Stomach smooth muscle (tissue), 2 donors: ENCODE measurements around the gene ELOB.

ENCODE experiments used
- H3K27ac ChIP-seq: one replicate; pipeline ENCODE4 v1.7.0; 2013; ENCODE audit warnings: mild to moderate bottlenecking, low read length, inconsistent platforms
- H3K27me3 ChIP-seq, 2 donors: one replicate each; pipeline ENCODE4 v1.7.0; 2013; ENCODE audit warnings: low read length in 2 of 2; ENCODE audit not compliant: insufficient read depth in 2 of 2, control insufficient read depth in 1 of 2
- H3K36me3 ChIP-seq, 2 donors: one replicate each; pipeline ENCODE4 v1.7.0; 2013; ENCODE audit warnings: low read length in 2 of 2; ENCODE audit not compliant: control insufficient read depth in 2 of 2, insufficient read depth in 2 of 2
- H3K4me1 ChIP-seq: one replicate; pipeline ENCODE4 v1.7.0; 2013; ENCODE audit warnings: low read length; ENCODE audit not compliant: control insufficient read depth, insufficient read depth
- H3K4me3 ChIP-seq, 2 donors: one replicate each; pipeline ENCODE4 v1.7.0; 2013; ENCODE audit warnings: low read length in 2 of 2
- H3K9ac ChIP-seq, 2 donors: one replicate each; pipeline ENCODE4 v1.7.0; 2013; ENCODE audit warnings: low read length in 2 of 2, mild to moderate bottlenecking in 1 of 2
- H3K9me3 ChIP-seq, 2 donors: one replicate each; pipeline ENCODE4 v1.7.0; 2013; ENCODE audit warnings: low read length in 2 of 2; ENCODE audit not compliant: control insufficient read depth in 2 of 2
- donor health status: healthy.
- donor health status: Pancreatic carcinoma.

The ELOB gene

GRCh38 chr16:2774161-2774891 is 2.8 kb downstream of the ELOB start:
- H3K4me1 ChIP-seq, result peaks cover 38% of the 10 kb centered on the region
- H3K9me3 ChIP-seq, result no peaks in the 10 kb centered on the region
- H3K27ac ChIP-seq, result peak overlapping the region; percentile 6
- H3K9ac ChIP-seq, result no peak overlapping the region
- no peaks in the 10 kb centered on the region for H3K27me3 ChIP-seq
- H3K4me3 ChIP-seq, result no peak overlapping the region
- H3K36me3 ChIP-seq, result peaks cover 39% of the 10 kb centered on the region in 2 donors

- Histone ChIP-seq H3K4me3 (no peak overlapping the region), H3K27me3 (no peaks in the 10 kb centered on the region), H3K9ac (no peak overlapping the region), H3K27ac (no peak overlapping the region), H3K9me3 (no peaks in the 10 kb centered on the region), H3K36me3 (peaks cover 47 to 48% of the 10 kb centered on the region in 2 donors), H3K4me1 (peaks cover 36% of the 10 kb centered on the region)
These were observed 3.7 kb downstream of the ELOB start for GRCh38 chr16:2773188-2773968.

- no peak overlapping the region for H3K27ac ChIP-seq
- no peak overlapping the region for H3K4me3 ChIP-seq
- no peak overlapping the region for H3K9ac ChIP-seq
- H3K36me3 ChIP-seq, result peaks cover 63 to 64% of the 10 kb centered on the region in 2 donors
- H3K9me3 ChIP-seq, result no peaks in the 10 kb centered on the region
- no peaks in the 10 kb centered on the region for H3K27me3 ChIP-seq
- peaks cover 32% of the 10 kb centered on the region for H3K4me1 ChIP-seq
These were observed 5.3 kb downstream of the ELOB start for GRCh38 chr16:2771496-2772402.

DNA sequence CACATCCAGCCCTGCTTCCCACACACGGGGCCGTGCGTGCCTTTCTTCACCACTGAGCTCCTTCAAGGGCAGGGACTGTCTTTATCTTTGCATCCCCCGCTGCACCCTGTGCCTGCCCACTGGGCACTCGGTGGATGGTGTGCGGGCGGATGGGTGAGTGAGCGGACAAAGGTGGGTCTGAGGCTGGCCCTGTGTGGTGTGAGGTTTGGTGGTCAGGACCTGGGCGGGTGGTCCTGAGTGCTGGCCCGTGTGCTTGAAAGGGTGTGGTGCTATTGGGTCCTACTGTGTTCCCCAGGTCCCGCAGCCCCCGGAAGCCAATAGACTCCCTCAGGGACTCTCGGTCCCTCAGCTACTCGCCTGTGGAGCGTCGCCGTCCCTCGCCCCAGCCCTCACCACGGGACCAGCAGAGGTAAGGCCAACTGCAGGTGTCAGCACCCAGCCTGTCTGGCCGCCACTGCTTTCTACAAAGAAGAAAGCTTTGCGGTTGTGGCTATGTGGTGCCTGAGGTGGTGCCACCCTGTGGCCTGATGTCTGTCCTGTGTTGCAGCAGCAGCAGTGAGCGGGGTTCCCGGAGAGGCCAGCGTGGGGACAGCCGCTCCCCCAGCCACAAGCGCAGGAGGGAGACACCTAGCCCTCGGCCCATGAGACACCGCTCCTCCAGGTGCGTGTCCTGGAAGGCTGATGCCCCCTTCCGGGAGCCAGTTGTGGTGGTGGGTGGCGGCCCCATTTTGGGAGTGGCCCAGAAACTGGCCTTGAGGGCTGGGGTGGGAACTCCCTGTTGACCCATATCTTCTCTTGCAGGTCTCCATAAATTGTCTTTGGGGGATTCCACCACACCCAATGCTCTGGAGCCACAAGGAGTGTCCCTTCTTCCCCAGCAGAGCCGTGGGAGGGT is 6.8 kb downstream of the ELOB start:
- Histone ChIP-seq H3K27ac (no peak overlapping the region), H3K4me1 (peaks cover 20% of the 10 kb centered on the region), H3K4me3 (no peak overlapping the region), H3K36me3 (peaks cover 75 to 76% of the 10 kb centered on the region in 2 donors), H3K27me3 (no peaks in the 10 kb centered on the region), H3K9me3 (no peaks in the 10 kb centered on the region), H3K9ac (no peak overlapping the region)

GRCh38 chr16:2769675-2770056 is 7.4 kb downstream of the ELOB start:
- Histone ChIP-seq H3K27me3 (no peaks in the 10 kb centered on the region), H3K27ac (no peak overlapping the region), H3K4me3 (no peak overlapping the region), H3K4me1 (peaks cover 20% of the 10 kb centered on the region), H3K9ac (no peak overlapping the region), H3K36me3 (peaks cover 74 to 80% of the 10 kb centered on the region in 2 donors), H3K9me3 (no peaks in the 10 kb centered on the region)

DNA sequence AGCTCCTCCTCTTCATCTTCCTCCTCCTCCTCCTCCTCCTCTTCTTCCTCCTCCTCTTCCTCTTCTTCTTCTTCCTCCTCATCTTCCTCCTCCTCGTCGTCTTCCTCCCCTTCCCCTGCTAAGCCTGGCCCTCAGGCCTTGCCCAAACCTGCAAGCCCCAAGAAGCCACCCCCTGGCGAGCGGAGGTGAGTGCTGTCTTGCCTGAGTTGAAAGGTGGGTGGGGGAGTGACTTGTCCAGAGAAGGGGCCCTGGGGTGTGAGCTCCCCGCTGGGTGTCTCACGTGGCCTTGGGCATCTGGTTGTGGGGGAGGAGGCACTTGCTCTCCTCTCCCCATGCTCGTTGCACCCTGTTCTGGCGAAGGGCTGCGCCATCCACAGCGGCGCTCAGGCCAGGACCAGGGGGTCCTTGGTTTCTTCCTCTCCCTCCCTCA is 8.0 kb downstream of the ELOB start:
- no peak overlapping the region for H3K9ac ChIP-seq
- no peak overlapping the region for H3K27ac ChIP-seq
- no peak overlapping the region for H3K4me3 ChIP-seq
- no peaks in the 10 kb centered on the region for H3K27me3 ChIP-seq
- no peaks in the 10 kb centered on the region for H3K9me3 ChIP-seq
- peaks cover 80 to 82% of the 10 kb centered on the region in 2 donors for H3K36me3 ChIP-seq
- H3K4me1 ChIP-seq, result peaks cover 20% of the 10 kb centered on the region

GRCh38 chr16:2768403-2769089 is 8.5 kb downstream of the ELOB start:
- Histone ChIP-seq H3K4me3 (no peak overlapping the region), H3K27ac (no peak overlapping the region), H3K9me3 (no peaks in the 10 kb centered on the region), H3K27me3 (no peaks in the 10 kb centered on the region), H3K9ac (no peak overlapping the region), H3K4me1 (peaks cover 20% of the 10 kb centered on the region), H3K36me3 (peaks cover 85 to 87% of the 10 kb centered on the region in 2 donors)

DNA sequence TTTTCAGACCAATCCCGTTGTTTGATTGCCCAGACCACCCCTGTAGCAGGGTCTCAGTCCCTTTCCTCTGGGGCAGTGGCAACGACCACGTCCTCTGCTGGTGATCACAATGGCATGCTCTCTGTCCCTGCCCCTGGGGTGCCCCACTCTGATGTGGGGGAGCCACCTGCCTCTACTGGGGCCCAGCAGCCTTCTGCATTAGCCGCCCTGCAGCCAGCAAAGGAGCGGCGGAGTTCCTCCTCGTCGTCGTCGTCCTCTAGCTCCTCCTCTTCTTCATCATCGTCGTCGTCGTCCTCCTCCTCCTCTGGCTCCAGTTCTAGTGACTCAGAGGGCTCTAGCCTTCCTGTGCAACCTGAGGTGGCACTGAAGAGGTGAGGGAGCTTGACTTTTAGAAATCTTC is 9.2 kb downstream of the ELOB start:
- H3K9me3 ChIP-seq, result no peaks in the 10 kb centered on the region

DNA sequence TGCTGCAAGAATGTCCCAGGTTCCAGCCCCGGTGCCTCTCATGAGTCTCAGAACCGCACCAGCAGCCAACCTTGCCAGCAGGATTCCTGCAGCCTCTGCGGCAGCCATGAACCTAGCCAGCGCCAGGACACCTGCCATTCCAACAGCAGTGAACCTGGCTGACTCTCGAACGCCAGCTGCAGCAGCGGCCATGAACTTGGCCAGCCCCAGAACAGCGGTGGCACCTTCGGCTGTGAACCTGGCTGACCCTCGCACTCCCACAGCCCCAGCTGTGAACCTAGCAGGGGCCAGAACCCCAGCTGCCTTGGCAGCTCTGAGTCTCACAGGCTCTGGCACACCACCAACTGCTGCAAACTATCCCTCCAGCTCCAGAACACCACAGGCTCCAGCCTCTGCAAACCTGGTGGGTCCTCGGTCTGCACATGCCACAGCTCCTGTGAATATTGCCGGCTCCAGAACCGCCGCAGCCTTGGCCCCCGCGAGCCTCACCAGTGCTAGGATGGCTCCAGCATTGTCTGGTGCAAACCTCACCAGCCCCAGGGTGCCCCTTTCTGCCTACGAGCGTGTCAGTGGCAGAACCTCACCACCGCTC is 9.8 kb downstream of the ELOB start:
- Histone ChIP-seq H3K36me3 (peaks cover 91 to 94% of the 10 kb centered on the region in 2 donors), H3K9me3 (no peaks in the 10 kb centered on the region), H3K4me3 (no peak overlapping the region), H3K4me1 (peaks cover 19% of the 10 kb centered on the region), H3K27ac (no peak overlapping the region), H3K27me3 (no peaks in the 10 kb centered on the region), H3K9ac (no peak overlapping the region)

More for the DNA sequence above, 9.2 kb downstream of the ELOB start:
- H3K27ac ChIP-seq, result no peak overlapping the region
- H3K27me3 ChIP-seq, result no peaks in the 10 kb centered on the region
- peaks cover 87 to 92% of the 10 kb centered on the region in 2 donors for H3K36me3 ChIP-seq
- H3K4me1 ChIP-seq, result peaks cover 20% of the 10 kb centered on the region
- no peak overlapping the region for H3K4me3 ChIP-seq
- H3K9ac ChIP-seq, result no peak overlapping the region
